CD4-positive, alpha-beta T cell treated with Interleukin-21 for 1 hour (primary cell): ENCODE results near the gene CREB3L2.
"Not testable (repeated sequence)": the region's sequence is repeated elsewhere in the genome, so short reads cannot be mapped to it uniquely, and the experiment has no call there.

Experiments
- DNase-seq: peaks from one replicate; pipeline ENCODE4 v3.0.0-alpha.2; 2020

The CREB3L2 gene

DNA sequence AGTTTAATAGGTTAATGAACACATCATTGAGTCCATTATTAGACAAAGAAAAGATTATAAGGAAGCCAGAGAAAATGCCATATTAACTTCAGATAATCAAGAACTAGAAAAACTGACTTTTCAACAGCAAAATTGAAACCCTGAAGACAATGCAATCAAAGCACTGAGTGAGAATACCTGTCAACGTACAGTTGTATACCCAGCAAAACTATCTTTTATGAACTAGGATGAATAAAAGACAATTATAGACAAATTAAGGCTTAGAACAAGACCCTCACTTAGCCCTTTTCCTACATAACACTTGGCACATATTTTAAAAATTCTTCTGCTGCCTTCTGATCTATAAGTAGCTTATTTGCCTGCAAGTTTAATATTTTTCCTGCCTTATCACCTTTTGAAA lies 136.1 kb downstream of the CREB3L2 start:
- no peak for DNase-seq

DNA sequence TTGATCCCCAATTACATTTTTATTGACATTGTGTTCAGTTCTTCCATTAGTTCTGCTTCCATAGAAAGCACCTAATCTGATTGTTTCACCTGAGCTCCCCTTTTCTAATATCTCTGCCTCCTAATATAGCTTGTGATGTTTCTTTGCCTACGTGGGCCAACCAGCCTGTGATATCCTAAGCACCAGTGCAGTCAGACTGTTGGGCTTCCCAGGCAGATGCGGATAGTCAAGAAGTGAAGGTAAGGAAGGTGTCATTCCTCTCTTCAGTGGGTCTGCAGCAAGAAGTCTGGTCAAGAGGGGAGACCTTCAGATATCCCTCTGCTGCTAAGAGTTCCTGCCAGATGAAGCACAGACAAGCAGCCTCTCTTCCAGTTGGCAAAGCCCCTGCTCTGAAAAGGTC lies 138.9 kb downstream of the CREB3L2 start:
- no peak for DNase-seq

DNA sequence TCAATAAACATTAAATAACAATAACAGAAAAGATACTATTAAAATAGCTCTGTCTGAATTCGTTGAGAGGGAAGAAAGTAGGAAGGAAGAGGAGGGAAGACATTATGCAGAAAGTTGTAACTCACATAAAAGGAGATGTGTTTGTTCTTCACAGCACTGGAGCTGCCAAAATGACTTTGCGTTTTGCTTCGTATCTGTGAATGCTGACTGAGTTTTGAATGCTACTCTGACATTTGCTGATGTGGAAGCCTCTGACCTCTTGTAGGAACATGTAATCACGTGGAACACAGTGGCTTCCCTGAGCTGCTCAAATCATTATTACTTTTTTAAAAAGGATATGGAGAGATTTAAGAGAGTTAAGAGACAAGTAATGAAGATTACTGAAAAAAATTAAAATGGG lies 139.5 kb downstream of the CREB3L2 start:
- no peak for DNase-seq

DNA sequence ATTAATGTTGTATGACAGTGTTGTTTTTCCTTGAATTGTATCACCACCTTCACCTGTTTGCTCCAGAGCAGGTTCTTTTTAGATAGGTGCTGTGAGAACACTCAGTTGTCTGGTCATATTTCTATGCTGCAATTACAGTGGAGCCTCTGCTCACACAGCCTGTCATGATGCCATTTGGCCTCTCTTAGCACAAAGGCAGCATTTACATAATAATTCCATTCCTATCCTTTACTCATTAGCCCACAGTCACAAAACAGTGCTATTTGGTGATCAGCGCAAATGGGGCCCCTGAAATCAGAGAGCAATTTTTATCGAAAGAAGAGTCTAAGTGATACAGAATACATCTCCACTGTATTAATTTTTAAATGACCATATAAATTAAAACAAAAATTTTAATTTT lies 141.3 kb downstream of the CREB3L2 start:
- no peak for DNase-seq

DNA sequence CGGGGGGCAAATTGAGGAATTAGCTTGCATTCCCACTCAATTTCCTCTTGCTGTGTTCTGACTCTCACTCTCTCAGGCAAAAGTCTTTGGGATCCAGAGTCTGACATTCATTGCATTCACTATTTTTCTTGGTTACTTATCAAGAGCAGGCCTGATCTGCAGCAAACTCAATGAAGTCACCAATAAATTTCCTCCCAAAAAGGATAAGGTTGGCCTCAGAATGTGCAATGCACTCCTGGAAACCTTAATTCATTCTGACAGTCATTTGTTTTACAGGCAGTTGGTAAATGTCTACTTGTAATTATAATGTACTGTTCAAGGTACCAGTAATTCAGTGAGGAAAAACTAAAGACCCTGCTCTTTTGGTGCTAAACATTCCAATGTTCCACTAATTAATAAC lies 148.8 kb downstream of the CREB3L2 start:
- no peak for DNase-seq

DNA sequence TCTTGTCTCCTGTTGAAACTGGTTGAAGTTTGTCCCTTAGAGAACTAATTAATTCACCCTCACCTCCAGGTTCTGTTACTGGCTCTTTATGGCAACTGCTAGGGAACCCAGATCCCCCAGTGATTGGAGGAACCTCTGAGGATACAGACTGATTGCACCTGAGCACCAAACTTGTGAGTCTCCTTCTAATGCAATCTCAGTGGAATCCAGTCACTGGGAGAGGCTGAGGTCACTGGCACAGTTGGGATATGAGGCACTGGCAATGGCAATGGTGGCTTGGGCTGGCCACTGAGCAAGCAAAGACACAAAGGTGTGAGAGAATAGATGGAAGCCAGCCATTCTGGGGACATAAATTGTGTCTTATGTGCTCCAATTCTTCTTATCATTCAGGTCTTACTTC lies 149.8 kb downstream of the CREB3L2 start:
- no peak for DNase-seq

DNA sequence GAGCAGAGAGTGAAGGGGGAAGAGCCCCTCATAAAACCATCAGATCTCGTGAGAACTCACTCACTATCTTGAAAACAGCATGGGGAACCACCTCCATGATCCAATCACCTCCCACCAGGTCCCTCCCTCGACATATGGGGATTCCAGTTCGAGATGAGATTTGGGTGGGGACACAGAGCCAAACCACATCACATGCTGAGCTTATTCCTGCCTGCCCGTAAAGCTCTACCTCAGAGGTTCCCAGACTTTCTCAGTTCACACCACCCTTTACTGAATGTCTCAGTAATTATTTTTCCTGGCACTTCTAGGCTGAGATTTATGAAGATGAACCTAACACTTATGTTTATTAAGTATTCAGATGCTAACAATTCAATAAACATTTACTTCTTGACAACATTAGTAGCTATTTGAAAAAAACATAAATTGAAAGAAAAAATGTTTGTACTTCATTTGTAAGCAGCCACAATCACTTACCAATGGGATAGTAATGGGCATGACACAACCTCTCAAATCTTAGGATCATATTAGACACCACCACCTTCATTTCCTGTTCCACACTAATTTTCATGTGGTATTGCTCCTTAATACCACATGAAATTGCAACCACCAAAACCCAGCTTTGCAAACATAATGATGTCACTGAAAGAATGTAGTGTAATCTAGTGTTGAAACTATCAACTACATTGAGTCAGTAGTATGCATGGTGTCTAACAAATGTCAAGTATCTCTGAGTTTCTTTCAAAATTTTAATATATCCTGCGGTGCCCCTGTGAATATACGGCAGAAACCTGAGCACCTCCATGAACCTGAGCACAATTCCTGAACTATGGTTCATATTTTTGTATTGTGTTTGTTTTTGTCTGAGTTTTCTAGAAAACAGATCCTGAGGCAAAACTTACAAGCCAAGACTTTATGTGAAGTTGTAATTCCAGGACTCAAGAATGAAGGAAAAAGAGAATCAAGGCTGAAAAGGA lies 150.6 kb downstream of the CREB3L2 start:
- DNase-seq: no peak

DNA sequence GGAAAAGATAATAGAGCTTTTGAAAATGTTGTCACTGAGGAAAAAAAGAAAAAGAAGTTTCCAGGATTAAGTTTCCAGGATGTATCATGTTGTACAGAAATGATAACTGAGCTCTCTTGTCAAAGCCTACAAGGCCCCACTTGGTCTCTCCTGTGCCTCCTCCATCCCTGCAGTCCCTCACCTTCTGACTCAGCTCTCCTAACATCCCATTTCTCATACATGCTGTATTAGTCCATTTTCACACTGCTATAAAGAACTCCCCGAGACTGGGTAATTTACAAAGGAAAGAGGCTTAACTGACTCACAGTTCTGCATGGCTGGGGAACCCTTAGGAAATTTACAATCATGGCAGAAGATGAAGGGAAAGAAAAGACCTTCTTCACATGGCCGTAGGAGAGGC lies 151.3 kb downstream of the CREB3L2 start:
- no peak for DNase-seq

DNA sequence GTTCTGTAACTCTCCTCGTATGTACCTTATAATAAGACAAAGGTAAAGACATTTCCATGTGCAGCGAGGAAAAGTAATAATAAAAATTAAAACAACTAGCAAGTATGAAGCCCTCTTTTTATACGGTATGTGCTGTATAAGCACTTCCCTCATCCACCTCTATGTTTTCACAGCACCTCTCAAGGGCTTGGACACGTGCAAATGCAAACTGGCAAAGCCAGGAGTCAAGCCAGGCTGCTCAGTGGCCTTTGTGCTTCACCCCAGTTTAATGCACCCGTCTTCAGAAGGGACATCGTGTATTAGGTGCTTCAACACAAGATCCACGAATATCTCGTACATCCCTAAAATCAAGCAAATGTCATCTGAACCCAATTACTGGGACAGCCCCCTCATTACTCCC lies 153.8 kb downstream of the CREB3L2 start:
- DNase-seq: no peak

DNA sequence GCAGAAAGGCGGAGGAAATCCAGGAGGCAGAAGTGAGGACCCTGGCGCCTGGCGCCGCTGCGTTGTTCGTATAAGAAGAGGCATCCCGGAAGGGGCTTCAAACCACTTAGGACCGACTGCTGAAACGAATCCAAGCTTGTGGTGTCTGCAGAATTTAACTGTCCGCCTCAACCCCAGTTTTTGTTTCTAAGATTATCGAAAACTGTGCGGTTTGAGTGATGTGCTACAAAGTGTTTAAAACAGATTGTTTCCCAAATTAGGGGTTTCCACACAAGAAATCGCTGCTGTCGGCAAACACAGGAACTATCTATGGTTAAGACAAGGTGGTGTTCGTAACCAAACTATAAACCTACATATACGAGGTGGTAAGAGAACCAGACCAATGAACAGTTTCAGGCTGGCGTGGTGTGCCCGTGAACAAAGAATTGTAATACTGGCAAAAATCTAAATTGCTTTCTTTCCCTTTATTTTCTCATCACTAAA lies 154.3 kb downstream of the CREB3L2 start:
- DNase-seq: no peak

DNA sequence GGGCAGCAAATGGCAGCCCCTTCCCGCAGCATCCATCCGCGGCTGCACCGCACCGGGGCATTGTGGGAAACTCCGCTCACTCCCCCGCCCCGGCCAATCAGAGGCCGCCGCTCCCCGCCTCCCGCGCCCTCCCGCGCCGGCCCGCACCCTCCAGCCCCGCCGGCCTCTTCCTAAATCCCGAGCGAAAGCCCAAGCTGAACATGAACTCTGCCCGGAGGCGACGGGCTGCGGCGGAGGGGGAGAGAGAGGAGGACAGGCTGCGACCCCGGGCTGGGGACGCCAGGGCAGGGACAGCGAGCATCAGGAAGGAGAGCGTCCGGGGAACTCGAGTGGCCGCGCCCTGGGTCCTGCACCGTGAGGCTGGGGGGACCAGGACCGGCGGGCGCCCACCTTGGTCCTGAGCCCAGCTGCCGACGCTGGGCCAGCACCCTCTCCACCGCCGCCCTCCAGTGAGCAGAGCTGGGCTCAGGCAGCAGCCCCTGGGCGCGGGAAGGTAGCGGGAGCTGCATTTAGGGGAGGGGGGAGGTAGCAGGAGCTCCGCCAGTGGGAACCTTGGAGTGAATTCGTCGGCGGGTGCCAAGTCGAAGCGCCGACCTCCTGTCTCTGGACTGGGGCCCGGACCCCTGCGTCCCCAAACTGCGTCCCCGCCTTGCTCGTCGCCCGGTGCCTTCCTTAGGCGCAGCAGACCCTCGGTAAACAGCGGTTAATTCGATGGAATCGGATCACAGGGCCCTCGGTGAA lies 154.9 kb downstream of the CREB3L2 start, which contains the start of gene DGKI:
Gene DGKI, minus strand, starts transcription at position 148 of the 741 bp plus-strand sequence.
- DNase-seq: no peak

DNA sequence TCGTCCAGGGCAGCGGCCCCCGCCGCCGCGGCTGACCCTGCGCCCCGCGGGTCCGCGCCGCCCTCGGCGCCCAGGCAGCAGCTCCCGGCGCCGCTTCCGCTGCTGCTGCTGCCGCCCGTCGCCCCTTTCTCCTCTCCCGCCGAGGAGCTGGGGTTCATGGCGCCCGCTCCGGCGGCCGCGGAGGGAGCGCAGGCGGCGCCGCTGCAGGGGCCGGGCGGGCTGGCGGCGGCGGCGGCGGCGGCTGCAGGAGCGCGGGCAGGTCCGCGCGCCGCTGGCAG lies 155.4 kb downstream of the CREB3L2 start:
- no peak for DNase-seq

DNA sequence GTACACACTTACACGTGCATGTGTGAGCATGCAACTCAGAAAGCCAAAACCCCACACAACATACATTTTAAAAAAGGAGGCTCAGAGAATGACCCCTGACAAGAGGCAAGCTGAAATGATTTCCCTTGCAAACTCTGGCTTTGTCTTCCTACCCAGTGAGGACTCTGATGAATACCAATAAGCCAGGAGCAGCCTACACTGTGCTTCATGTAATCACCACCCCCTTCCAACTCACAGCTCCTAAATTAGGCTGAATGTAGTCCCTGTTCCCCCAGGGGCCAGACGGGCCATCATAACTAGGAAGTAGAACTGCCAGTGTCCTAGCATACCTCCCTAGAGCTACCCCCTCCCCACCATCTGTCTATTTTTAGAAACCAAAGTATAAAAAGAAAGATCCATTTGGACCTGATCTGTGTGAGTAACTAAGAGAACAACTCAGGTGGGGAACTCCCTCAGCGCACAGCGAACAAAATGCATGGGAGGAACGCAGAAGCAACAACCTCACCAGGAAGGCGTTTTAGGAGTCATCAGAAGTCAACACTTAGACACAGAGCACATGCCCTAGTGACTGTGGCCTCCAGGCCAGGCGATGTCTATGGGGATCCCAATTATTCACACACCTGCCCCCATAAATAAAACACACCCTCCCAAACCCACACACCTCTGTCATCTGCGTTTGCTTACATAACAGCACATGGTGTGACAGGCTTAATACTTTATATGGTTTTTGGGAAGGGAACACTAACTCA lies 157.0 kb downstream of the CREB3L2 start:
- no peak for DNase-seq

DNA sequence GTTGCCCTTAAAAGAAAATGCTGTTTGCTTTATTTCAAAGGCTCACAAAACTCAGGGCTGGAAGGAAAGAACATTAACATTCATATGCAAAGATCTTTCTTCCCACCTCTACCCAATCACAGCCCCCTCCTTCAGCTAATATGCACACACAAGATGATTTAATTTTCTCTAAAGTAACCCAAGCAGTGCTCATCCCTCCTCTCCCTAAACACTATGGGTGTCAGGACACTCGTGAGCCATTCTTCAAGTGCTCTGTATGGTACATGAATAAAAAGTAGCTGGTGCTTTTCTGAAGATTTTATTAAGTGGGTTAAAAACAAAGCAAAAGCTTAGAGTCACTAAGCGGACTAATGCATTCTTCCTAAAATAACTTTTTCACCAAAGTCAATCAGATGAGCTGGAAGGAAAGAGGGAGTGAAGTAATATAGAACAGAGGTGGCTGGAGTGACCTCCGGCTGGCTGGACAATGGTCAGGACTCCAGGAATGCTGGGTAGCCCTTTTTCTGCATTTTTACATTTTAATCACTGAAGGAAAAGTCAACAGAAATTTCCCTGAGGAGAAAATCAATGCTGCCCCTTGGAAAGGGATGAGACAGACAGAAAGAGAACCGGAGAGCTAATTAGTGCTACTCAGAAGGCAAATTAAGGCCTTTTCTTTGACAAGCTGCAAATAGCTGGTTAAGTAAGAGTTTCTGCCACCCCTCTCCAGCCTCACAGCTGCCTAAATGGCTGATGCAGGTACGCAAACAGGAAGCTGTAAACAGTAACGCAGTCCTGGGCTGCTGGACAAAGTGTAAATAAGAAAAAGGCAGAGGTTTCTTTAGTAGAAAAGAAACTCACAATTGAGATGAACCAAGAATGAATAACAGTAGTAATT lies 161.7 kb downstream of the CREB3L2 start:
- DNase-seq: no peak

DNA sequence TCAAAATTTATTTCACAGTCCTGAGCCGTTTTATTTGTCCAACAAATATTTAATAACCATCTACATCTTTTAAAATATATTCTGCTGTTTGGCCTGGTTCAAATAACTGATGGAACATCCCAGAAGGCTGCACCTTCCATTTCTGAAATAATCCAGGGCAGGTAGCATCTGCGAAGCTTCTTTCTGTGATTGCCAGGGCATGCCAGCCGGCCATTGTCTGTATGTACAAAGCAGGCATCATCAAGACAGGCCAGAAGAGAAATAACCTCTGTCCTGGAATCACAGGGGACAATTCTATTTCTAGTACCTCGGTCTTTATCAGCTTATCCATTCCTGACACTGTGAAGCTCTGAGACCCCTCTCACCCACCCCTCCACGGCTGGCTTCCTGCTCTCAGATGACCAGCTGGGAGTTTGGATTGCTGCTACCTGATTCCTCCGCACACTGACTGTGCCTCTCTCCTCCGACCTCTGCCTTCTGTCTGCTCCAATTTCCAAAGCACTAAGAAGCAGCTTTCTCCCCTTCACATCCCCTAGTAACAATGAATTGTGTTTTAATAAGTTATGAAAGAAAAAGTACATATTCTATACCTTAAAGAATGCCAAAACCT lies 163.1 kb downstream of the CREB3L2 start:
- no peak for DNase-seq

DNA sequence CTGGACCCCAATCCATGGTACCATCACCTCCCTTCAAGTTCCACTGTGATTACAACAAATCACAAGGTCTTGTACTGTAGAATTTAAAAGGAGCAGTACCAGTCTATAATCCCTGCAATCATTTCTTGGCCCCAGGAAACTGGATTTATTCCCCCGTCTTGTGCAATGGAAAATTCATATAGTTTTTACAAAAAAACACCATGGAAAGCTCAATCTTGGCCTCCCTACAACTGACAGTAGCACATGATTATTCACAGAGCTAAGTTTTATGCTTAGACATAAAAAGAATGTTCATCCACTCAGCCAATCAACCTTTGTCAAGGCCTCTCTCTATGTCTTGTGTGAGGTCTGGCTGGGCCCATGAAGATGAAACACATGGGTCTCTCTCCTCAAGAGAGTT lies 165.3 kb downstream of the CREB3L2 start:
- DNase-seq: no peak

DNA sequence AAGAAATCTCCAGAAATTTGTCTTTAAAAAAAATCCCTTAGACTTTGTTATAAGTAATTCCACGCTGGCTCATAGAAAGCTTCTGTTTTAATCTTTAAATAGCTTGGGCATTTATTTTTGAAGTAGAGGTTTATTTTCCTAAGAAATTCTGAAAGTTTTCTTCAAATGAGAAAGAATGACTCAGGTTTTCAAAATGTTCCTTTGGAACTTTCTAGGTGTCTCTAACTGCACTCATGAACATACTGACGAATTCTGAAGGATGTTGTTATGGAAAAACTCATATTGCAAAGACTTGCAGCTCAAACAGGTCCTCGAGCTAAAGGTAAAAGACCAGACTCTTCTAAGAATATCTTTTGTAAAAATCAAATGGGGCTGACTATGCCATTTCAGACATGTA lies 165.8 kb downstream of the CREB3L2 start:
- DNase-seq: no peak

DNA sequence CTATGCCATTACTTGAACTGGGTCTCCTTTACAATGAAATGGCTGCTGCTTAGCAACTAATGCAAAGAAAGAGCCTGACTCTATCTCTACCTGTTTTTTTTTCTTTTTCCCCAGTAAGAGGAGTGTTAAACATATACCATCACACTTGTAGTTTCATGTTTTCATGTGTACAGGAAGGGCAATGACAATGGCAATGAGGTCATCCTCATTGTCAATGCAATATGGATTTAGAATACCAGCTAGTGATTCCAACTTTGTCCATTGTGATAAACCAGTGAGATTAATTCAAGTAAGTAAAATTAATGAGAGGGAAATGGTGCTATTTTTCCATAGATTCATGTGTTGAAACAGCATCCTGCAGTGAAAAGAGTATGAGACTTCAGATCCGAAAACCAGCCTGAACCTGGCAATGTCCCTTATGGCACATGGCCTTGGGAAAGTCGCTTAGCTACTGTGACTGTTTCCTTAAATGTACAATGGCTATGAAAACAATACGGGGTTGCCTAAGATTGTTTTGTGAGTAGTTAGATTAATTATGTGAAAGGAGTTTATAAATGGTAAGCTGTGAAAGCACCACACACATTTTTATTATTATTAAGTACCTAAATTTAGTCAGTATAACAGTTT lies 166.3 kb downstream of the CREB3L2 start:
- no peak for DNase-seq

DNA sequence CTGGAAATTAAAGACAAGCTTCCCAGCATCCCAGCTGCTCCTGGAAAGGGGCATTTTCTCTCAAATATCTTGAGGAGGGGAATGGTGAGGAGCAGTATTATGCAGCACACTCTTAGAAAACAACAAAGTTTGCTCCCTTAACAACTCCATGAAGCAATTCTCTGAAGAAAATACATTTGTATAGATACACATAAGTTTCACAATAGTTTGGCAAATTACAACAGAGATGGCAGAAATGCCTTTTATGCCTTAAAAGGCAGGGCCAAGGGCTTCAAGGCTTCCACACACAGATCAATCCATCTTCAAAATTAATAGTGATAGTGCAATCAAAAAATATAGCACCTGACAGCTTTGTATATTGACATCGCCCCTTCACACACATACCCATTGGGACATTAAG lies 167.3 kb downstream of the CREB3L2 start:
- no peak for DNase-seq

DNA sequence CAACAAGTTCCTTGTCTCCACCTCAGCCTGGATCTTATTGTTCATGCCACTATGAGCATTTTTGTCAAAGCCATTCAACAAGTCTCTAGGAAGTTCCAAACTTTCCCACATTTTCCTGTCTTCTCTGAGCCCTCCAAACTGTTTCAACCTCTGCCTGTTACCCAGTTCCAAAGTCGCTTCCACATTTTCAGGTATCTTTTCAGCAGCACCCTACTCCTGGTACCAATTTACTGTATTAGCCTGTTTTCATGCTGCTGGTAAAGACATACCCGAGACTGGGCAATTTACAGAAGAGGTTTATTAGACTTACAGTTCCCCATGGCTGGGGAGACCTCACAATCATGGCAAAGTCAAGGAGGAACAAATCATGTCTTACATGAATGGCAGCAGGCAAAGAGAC lies 168.9 kb downstream of the CREB3L2 start:
- DNase-seq: not testable (repeated sequence)

DNA sequence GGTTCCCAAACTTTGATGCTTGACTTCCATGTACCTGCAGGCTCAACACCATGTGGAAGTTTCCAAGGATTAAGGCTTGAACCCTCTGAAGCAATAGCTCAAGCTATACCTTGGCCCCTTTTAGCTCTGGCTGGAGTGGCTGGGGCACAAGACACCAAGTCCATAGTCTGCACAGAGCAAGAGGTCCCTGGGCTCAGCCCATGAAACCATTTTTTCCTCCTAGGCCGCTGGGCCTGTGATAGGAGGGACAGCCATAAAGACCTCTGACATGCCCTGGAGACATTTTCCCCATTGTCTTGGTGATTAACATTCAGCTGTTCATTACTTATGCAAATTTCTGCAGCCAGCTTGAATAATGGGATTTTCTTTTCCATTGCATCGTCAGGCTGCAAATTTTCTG lies 169.5 kb downstream of the CREB3L2 start:
- no peak for DNase-seq
